CD4-positive, alpha-beta T cell treated with Interferon gamma for 1 hour (primary cell): ENCODE results near the gene SEL1L2.

Source experiments
- DNase-seq: peaks from one replicate; pipeline ENCODE4 v3.0.0-alpha.2; 2020

The SEL1L2 gene

DNA sequence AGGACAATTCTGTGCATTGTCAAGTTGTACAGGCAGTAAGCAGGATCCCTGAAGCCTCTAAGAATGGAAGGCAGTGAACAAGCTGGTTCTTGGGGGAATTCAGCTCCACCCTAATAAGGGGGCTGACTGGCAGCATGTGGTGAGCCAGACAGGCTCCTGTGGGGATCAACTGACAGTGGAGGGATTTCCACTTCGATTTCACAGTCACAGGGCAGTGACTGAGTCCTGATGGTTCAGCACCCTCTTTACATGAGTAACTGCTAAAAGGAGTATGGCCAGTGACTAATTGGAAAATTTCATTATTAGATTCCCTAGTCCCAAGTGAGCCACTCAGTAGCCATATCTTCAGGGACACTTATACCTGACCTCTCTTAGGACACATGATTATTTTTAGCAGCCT is 127.2 kb downstream of the SEL1L2 start:
- DNase-seq: no peak

- DNase-seq: no peak
Measured at GRCh38 chr20:13862245-13862644, 128.2 kb downstream of the SEL1L2 start.

GRCh38 chr20:13858871-13859270 is 131.5 kb downstream of the SEL1L2 start:
- DNase-seq: no peak

GRCh38 chr20:13858439-13858838 is 132.0 kb downstream of the SEL1L2 start:
- no peak for DNase-seq

DNA sequence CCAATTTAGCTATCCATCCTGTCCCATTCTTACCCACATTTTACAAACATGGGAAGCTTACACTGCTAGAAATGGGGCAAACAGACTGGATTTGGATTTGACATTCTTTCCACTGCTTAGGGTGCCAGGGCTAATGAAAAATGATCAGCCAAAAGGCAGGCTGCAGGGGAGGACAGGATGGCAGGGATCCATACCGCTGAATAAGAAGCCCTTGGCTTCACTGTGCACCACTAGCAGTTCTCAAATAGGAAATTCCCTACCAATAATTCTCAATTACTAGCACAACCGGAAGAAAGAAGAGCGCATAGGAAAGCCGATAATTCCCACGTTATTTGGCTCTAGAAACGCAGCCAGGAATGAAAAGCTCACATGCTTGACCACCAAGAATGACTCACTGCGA is 132.5 kb downstream of the SEL1L2 start:
- DNase-seq: no peak

DNA sequence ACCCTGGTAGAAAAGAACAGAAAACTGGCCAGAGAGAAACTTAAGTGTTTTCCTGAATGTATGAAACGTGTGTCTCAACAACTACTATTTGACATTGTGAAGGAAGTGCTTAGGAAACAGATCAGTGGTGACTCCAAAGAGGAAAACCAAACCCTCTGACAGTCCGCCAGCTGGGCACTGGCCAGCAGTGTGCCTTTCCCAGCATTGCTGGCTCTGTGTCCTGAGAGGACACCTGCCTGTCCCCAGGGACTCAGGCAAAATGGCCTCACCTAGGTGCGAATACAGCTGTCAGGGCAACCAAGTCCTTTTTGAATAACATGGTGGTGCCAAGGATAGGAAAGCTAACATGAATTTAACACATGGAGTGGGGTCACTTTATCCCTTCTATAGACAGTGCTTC is 133.1 kb downstream of the SEL1L2 start:
- DNase-seq: no peak

DNA sequence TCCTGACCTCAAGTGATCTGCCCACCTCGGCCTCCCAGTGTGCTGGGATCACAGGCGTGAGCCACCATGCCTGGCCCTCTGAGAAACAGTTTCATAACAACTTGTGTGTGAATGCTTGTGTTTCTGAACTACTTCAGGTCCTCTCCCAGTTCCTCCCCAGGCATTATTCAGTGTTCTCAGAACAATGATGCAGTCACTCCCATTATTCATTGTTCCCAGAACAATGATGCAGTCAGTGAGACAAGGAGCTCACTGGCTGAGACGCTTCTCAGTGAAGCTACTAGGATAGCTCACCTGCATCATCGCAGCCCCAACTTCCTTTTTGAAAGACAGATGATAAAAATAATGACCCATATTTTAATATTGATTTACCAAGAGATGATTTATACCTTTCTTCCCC is 134.1 kb downstream of the SEL1L2 start:
- no peak for DNase-seq

DNA sequence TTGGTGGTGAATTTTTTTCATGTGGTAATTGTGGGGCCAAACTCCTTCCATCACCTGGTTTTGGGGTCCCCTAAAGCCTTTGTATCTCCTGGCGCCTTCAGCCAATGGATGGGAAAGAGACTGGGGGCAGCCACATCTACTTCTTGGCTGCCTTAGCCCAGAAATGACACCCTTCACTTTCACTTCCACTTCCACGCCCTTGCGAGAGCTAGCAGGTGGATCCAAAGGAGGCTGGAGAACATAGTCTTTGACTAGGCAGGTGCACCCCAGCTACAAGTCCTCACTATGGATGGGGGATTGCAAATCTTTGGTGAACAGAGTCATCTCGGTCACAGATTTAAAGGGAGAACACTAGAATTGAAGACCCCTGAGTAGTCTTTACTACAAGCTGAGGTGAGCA is 134.8 kb downstream of the SEL1L2 start:
- DNase-seq: no peak

GRCh38 chr20:13852306-13852705 is 138.1 kb downstream of the SEL1L2 start:
- no peak for DNase-seq

GRCh38 chr20:13851279-13851678 is 139.1 kb downstream of the SEL1L2 start:
- no peak for DNase-seq

DNA sequence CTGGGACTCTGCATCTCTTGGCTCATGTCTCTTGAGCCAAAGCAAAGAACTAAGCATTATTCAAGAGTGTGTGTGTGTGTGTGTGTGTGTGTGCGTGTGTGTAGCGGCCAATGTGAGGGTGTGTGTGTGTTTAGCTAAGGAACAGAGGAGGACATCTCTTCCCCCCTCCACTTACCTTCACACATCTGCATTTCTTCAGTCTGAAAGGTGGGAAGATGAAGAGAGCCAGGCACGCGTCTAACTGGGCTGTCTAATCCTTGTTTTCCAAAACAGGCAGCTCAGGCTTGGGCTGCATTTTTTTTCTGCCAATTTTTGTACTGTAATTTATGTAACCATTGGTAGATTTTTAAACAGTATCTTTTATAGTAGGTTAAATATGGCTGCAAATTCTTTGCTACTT is 146.1 kb downstream of the SEL1L2 start:
- DNase-seq: no peak

- no peak for DNase-seq
Measured at GRCh38 chr20:13841206-13841605, 149.2 kb downstream of the SEL1L2 start.

GRCh38 chr20:13840093-13840465 is 150.3 kb downstream of the SEL1L2 start:
- no peak for DNase-seq

GRCh38 chr20:13839421-13840092 is 150.9 kb downstream of the SEL1L2 start:
- no peak for DNase-seq

- no peak for DNase-seq
Measured at GRCh38 chr20:13838664-13839063, 151.8 kb downstream of the SEL1L2 start.

DNA sequence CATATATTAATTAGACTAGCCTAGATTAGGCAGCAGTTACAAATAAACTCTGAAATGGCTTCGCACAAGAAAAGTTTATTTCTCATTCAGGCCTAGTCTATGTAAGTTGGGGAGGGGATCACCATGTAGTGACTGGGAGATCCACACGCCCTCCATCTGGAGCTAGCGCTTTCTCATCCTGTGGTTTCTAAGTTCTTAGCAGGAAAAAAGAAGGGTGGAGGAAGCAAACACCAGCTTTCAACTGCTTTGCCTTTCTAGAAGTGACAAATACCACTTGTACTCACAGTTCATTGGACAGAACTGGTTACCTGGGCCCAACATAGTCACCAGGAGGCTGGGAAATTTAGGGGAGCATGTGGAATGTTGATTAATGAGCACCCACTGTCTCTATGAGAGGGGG is 158.9 kb downstream of the SEL1L2 start:
- DNase-seq: no peak

DNA sequence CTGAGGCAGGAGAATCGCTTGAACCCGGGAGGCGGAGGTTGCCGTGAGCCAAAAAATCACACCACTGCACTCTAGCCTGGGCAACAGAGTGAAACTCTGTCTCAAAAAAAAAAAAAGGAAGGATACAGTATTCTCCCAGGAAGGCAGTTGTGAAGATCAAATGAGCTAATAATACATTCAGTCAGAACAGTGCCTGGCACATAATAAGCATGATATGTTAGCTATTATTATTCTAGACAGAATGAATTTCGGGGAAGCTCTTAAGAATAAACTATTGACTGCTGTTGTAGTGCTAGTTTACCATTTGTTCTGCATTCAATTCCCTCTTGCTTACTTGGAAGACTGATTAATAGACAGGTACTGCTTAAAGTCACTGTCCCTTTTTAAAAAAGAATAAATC is 164.9 kb downstream of the SEL1L2 start:
- no peak for DNase-seq

DNA sequence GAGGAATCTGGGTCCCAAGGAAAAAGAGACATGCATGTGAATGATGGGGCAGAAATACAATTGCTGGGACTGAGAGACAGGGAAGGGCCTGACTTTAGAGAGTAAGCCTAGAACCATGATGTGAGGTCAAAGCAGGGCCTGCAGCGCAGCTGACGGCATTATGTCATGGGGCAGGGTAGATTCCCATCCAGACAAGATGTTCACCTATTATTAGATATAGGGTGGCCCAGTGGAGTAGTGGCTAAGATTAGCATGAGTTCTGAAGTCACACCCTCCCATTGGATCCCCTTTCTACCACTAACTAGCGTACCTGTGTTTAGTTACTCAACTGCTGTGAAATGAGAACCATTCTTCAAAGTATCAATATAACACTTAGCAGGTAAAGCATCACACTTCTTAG is 166.0 kb downstream of the SEL1L2 start:
- DNase-seq: no peak

GRCh38 chr20:13822459-13822858 is 168.0 kb downstream of the SEL1L2 start:
- DNase-seq: no peak

- no peak for DNase-seq
Measured at GRCh38 chr20:13821876-13822275, 168.5 kb downstream of the SEL1L2 start.

- no peak for DNase-seq
Measured at GRCh38 chr20:13819885-13820645, 170.3 kb downstream of the SEL1L2 start.

DNA sequence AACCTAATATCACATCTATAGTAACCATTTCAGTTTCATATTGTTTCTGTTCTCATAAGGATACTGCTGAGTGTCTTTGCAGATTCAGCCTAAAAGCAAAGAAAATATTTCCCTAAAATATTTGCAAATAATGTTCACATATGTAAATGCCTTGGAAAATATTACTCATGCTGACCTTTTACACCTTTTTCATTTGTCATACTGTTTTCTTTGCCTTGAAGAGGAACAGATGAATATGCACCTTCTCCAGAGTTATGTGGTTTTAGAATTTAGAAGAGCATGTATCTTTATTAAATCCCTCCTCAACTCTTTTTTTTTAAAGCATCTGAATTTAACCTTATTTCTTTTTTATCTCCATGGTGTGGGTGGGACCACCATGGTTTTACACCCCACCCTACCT is 173.1 kb downstream of the SEL1L2 start:
- no peak for DNase-seq

GRCh38 chr20:13816757-13817156 is 173.7 kb downstream of the SEL1L2 start:
- no peak for DNase-seq

DNA sequence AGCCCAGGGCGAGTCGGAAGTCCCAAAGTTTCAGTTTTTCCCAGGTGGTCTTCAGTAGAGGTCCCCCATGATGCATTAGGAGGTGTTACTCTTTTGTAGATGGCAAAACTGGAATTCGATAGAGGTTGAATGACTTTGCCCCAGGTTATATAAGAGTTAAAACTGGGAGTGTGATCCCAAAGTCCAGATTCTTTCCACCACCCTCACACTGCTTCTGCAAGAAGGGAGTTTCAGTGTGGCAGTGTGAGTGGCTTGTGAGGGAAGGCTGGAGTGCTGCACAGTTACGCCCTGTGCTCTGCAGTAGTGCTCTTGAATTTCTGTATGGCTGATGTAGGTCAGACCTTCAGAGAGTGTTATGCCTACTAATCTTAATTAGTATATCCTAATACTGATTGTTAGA is 175.7 kb downstream of the SEL1L2 start:
- DNase-seq: no peak

- no peak for DNase-seq
Measured at GRCh38 chr20:13813910-13814309, 176.5 kb downstream of the SEL1L2 start.
